H1 (cell line): Measurements from ENCODE around the gene NFASC. TPM values are rescaled to one million over a fixed set of nuclear protein-coding genes. Genes with fewer than 3 reads are reported as not detected.

Experiments used
- CTCF ChIA-PET: fragments of 300-600 bp; sonication (Branson Sonifier 250); formaldehyde crosslinking; loops from one replicate; lab custom pipeline; 2021; ENCODE audit not compliant: partially characterized antibody; lab: Charles Lee
- POLR2A ChIA-PET: fragments of 300-600 bp; sonication (Branson Sonifier 250); formaldehyde crosslinking; loops from one replicate; lab custom pipeline; 2021; ENCODE audit warnings: inconsistent platforms; ENCODE audit not compliant: partially characterized antibody; lab: Charles Lee
- DNase-seq, 2 experiments: peaks; one replicate each; pipeline versions ENCODE4 v3.0.0 to v3.0.0-alpha.2; 2010 to 2022; ENCODE audit warnings: low spot score in 2 of 2, low read depth in 1 of 2, mixed read lengths in 1 of 2
- FAIRE-seq: peaks from 2 replicates; lab custom pipeline; 2011; peaks lifted over from hg19 to GRCh38; lab: Jason Lieb, UNC
- H2AFZ ChIP-seq: 2 replicates; pipeline ENCODE4 v1.8.1; 2012; ENCODE audit warnings: low read length, inconsistent platforms
- H2AK5ac ChIP-seq: 2 replicates; pipeline ENCODE4 v1.6.1; 2013; ENCODE audit warnings: low read depth, low read length
- H2BK120ac ChIP-seq: replicated peaks from 2 replicates; pipeline ENCODE3; 2013; ENCODE audit warnings: low read depth, low read length, inconsistent platforms
- H2BK12ac ChIP-seq: 2 replicates; pipeline ENCODE4 v1.6.1; 2013; ENCODE audit warnings: low read depth, low read length
- H2BK15ac ChIP-seq: 2 replicates; pipeline ENCODE4 v1.6.1; 2013; ENCODE audit warnings: low read length
- H2BK20ac ChIP-seq: 2 replicates; pipeline ENCODE4 v1.6.1; 2013; ENCODE audit warnings: low read length
- H2BK5ac ChIP-seq: 2 replicates; pipeline ENCODE4 v1.6.1; 2013; ENCODE audit warnings: low read depth, low read length
- H3K14ac ChIP-seq: 2 replicates; pipeline ENCODE4 v1.6.1; 2013; ENCODE audit warnings: inconsistent platforms; ENCODE audit not compliant: insufficient read length
- H3K18ac ChIP-seq: 2 replicates; pipeline ENCODE4 v1.6.1; 2013; ENCODE audit warnings: low read length; ENCODE audit errors: extremely low read depth
- H3K23ac ChIP-seq: 2 replicates; pipeline ENCODE4 v1.6.1; 2013; ENCODE audit warnings: inconsistent platforms; ENCODE audit not compliant: insufficient read length
- H3K23me2 ChIP-seq: 2 replicates; pipeline ENCODE4 v1.6.1; 2013; ENCODE audit warnings: low read depth, low read length
- H3K27ac ChIP-seq: 2 replicates; pipeline ENCODE4 v1.6.1; 2011; ENCODE audit warnings: low read depth, low read length, inconsistent platforms
- H3K27me3 ChIP-seq, 4 experiments: replicated peaks in 1 of 4; 1 replicate in 1 of 4; 2 replicates in 3 of 4; pipeline versions ENCODE4 v1.6.1 to v1.8.1; 2011 to 2013; ENCODE audit warnings: low read length in 3 of 4, mild to moderate bottlenecking in 3 of 4, inconsistent platforms in 2 of 4, mixed read lengths in 2 of 4, moderate library complexity in 1 of 4; ENCODE audit not compliant: control insufficient read depth in 3 of 4, insufficient read depth in 3 of 4; ENCODE audit errors: extremely low read depth in 1 of 4
- H3K36me3 ChIP-seq, 4 experiments: 2 replicates each; pipeline versions ENCODE4 v1.6.1 to v1.8.1; 2011 to 2013; ENCODE audit warnings: mild to moderate bottlenecking in 4 of 4, low read length in 3 of 4, moderate library complexity in 2 of 4, control low read depth in 1 of 4, inconsistent platforms in 1 of 4; ENCODE audit not compliant: insufficient read depth in 4 of 4, control insufficient read depth in 2 of 4
- H3K4ac ChIP-seq: replicated peaks from 2 replicates; pipeline ENCODE3; 2013; ENCODE audit warnings: low read length, low read depth, mixed read lengths, inconsistent platforms; ENCODE audit not compliant: insufficient read length
- H3K4me1 ChIP-seq, 4 experiments: replicated peaks in 1 of 4; 1 replicate in 1 of 4; 2 replicates in 3 of 4; pipeline versions ENCODE4 v1.6.1 to v1.8.1; 2011 to 2013; ENCODE audit warnings: low read length in 3 of 4, inconsistent platforms in 2 of 4, mixed read lengths in 1 of 4; ENCODE audit not compliant: insufficient read depth in 4 of 4, control insufficient read depth in 3 of 4
- H3K4me2 ChIP-seq, 2 experiments: 2 replicates each; pipeline versions ENCODE4 v1.6.1 to v1.8.1; 2011 to 2013; ENCODE audit warnings: low read depth in 2 of 2, low read length in 2 of 2, control low read depth in 1 of 2, inconsistent platforms in 1 of 2, mild to moderate bottlenecking in 1 of 2; ENCODE audit not compliant: insufficient read depth in 1 of 2
- H3K4me3 ChIP-seq, 4 experiments: fragments of 200-600, 300-600 bp in 1 of 4; sonication (generic), shearing (Covaris generic), sonication (Bioruptor Twin) in 1 of 4; 2 replicates each; pipeline versions ENCODE4 v1.5.1 to v1.8.1; 2011 to 2016; ENCODE audit warnings: low read length in 4 of 4, low read depth in 3 of 4, control low read depth in 2 of 4, inconsistent platforms in 2 of 4, mild to moderate bottlenecking in 2 of 4, mixed read lengths in 1 of 4, moderate library complexity in 1 of 4; ENCODE audit not compliant: insufficient read depth in 2 of 4; ENCODE audit errors: extremely low read depth in 1 of 4
- H3K56ac ChIP-seq: replicated peaks from 2 replicates; pipeline ENCODE3; 2013; ENCODE audit warnings: low read depth, mild to moderate bottlenecking, mixed read lengths, low read length, inconsistent platforms; ENCODE audit not compliant: insufficient read length
- H3K79me1 ChIP-seq: 2 replicates; pipeline ENCODE4 v1.6.1; 2013; ENCODE audit warnings: low read depth, low read length, control low read depth
- H3K79me2 ChIP-seq, 2 experiments: 2 replicates each; pipeline versions ENCODE4 v1.6.1 to v1.8.1; 2012 to 2013; ENCODE audit warnings: low read length in 2 of 2, mild to moderate bottlenecking in 2 of 2, inconsistent platforms in 1 of 2; ENCODE audit not compliant: insufficient read depth in 2 of 2, control insufficient read depth in 1 of 2
- H3K9ac ChIP-seq, 4 experiments: replicated peaks in 1 of 4; 1 replicate in 1 of 4; 2 replicates in 3 of 4; pipeline versions ENCODE4 v1.6.1 to v1.8.1; 2011 to 2013; ENCODE audit warnings: low read depth in 3 of 4, low read length in 3 of 4, control low read depth in 2 of 4, mild to moderate bottlenecking in 2 of 4, moderate library complexity in 2 of 4, inconsistent platforms in 1 of 4; ENCODE audit errors: extremely low read depth in 1 of 4
- H3K9me3 ChIP-seq, 2 experiments: 2 replicates each; pipeline versions ENCODE4 v1.6.1 to v1.8.1; 2012 to 2013; ENCODE audit warnings: mild to moderate bottlenecking in 2 of 2, moderate library complexity in 2 of 2, control low read depth in 1 of 2, inconsistent platforms in 1 of 2, low read depth in 1 of 2, low read length in 1 of 2, mixed read lengths in 1 of 2; ENCODE audit not compliant: insufficient read depth in 2 of 2
- H4K20me1 ChIP-seq, 2 experiments: replicated peaks in 1 of 2; 2 replicates each; pipeline versions ENCODE3 to v1.8.1; 2011 to 2013; ENCODE audit warnings: inconsistent platforms in 2 of 2, low read length in 2 of 2, mild to moderate bottlenecking in 1 of 2; ENCODE audit not compliant: insufficient read depth in 2 of 2, control insufficient read depth in 1 of 2
- H4K5ac ChIP-seq: 2 replicates; pipeline ENCODE4 v1.6.1; 2013; ENCODE audit warnings: low read length, low read depth, mixed read lengths, inconsistent platforms; ENCODE audit not compliant: insufficient read length
- H4K8ac ChIP-seq: 2 replicates; pipeline ENCODE4 v1.8.0; 2013; ENCODE audit warnings: mild to moderate bottlenecking, moderate library complexity, low read length, inconsistent platforms; ENCODE audit not compliant: insufficient read depth; ENCODE audit errors: extremely low read depth
- H4K91ac ChIP-seq: replicated peaks from 2 replicates; pipeline ENCODE3; 2013; ENCODE audit warnings: low read length, mixed read lengths, inconsistent platforms; ENCODE audit not compliant: insufficient read length
- BCL11A ChIP-seq, 2 experiments: IDR thresholded peaks; one replicate each; pipeline ENCODE4 v1.6.1; 2011; ENCODE audit warnings: low read depth in 2 of 2, low read length in 2 of 2, mild to moderate bottlenecking in 2 of 2
- CHD2 ChIP-seq: IDR thresholded peaks from 2 replicates; pipeline ENCODE4 v1.6.1; 2012; ENCODE audit warnings: low read length, improper control_type of control experiment
- CREB1 ChIP-seq: IDR thresholded peaks from 2 replicates; pipeline ENCODE4 v1.6.1; 2012; ENCODE audit warnings: inconsistent platforms
- HDAC2 ChIP-seq, 2 experiments: fragments of 300-600 bp in 1 of 2; sonication (generic) in 1 of 2; IDR thresholded peaks; 2 replicates each; pipeline ENCODE4 v1.6.1; 2011 to 2012; ENCODE audit warnings: low read depth in 2 of 2, low read length in 2 of 2, mild to moderate bottlenecking in 2 of 2, moderate library complexity in 2 of 2, borderline replicate concordance in 1 of 2, inconsistent platforms in 1 of 2
- JUND ChIP-seq: IDR thresholded peaks from 2 replicates; pipeline ENCODE4 v1.6.1; 2011; ENCODE audit warnings: mild to moderate bottlenecking, improper control_type of control experiment, low read length
- RXRA ChIP-seq: IDR thresholded peaks from 2 replicates; pipeline ENCODE4 v1.6.1; 2011; ENCODE audit warnings: low read depth, mild to moderate bottlenecking, low read length, moderate library complexity; ENCODE audit not compliant: insufficient read depth
- SIX5 ChIP-seq: IDR thresholded peaks from 2 replicates; pipeline ENCODE4 v1.6.1; 2011; ENCODE audit warnings: mild to moderate bottlenecking, low read depth, low read length
- SP2 ChIP-seq: IDR thresholded peaks from 2 replicates; pipeline ENCODE4 v1.6.1; 2012; ENCODE audit warnings: mild to moderate bottlenecking, low read length, inconsistent platforms
- TCF12 ChIP-seq: IDR thresholded peaks from 2 replicates; pipeline ENCODE4 v1.6.1; 2011; ENCODE audit warnings: low read depth, mild to moderate bottlenecking, low read length
- TEAD4 ChIP-seq: IDR thresholded peaks from 2 replicates; pipeline ENCODE4 v1.6.1; 2012; ENCODE audit warnings: low read depth, low read length, inconsistent platforms, mixed read lengths
- WGBS, 2 experiments: shearing (Covaris generic) in 1 of 2; methylation state at CpG; one replicate each; pipeline versions ENCODE4 v1.1.6 to v1.1.7; 2013 to 2015; ENCODE audit warnings: low lambda C conversion rate in 2 of 2, mixed read lengths in 2 of 2, inconsistent platforms in 1 of 2, low coverage in 1 of 2, missing lambda C conversion rate in 1 of 2; ENCODE audit not compliant: insufficient replicate concordance in 2 of 2, insufficient coverage in 1 of 2, insufficient read length in 1 of 2; ENCODE audit errors: extremely low coverage in 1 of 2, missing lambda C conversion rate in 1 of 2; 5-methylcytosine and 5-hydroxymethylcytosine counted together
- polyA plus RNA-seq, 7 experiments: library from polyadenylated mRNA; depleted of rRNA in 3 of 7; stranded (reverse) in 5 of 7; unstranded in 2 of 7; fragments of >200 nt in 5 of 7; fragments of 200-250 nt in 2 of 7; gene quantifications; 1 replicate in 5 of 7; 2 replicates in 1 of 7; 4 replicates in 1 of 7; pipeline versions ENCODE4 v1.2.1 to v1.2.3, GENCODE V29; 2011 to 2013; ENCODE audit warnings: missing spikeins in 2 of 7, mixed read lengths in 2 of 7
- total RNA-seq: library from RNA; stranded (reverse); fragmentation: NEBNext Ultra II Directional; extraction: Animal tissue kit (Norgen Biotek cat#: 25700); gene quantifications from 2 replicates; pipeline ENCODE4 v1.2.1, GENCODE V29; 2021
- TF ChIP-seq, protein P1 (sequence below), 3 experiments: IDR thresholded peaks; 1 replicate in 2 of 3; 2 replicates in 1 of 3; pipeline versions ENCODE4 v1.5.1 to v1.6.1; 2011; ENCODE audit warnings: low read length in 3 of 3, mild to moderate bottlenecking in 3 of 3, inconsistent platforms in 2 of 3, low read depth in 1 of 3, moderate library complexity in 1 of 3; ENCODE audit not compliant: insufficient read depth in 1 of 3; ENCODE audit errors: control extremely low read depth in 1 of 3

Gene NFASC
- total and polyA plus RNA-seq, 2 of the 8 experiments (the other 6 are each of a cell fraction or from before 2014, with no cell fraction given) = 5.0 to 15.2 TPM

DNA sequence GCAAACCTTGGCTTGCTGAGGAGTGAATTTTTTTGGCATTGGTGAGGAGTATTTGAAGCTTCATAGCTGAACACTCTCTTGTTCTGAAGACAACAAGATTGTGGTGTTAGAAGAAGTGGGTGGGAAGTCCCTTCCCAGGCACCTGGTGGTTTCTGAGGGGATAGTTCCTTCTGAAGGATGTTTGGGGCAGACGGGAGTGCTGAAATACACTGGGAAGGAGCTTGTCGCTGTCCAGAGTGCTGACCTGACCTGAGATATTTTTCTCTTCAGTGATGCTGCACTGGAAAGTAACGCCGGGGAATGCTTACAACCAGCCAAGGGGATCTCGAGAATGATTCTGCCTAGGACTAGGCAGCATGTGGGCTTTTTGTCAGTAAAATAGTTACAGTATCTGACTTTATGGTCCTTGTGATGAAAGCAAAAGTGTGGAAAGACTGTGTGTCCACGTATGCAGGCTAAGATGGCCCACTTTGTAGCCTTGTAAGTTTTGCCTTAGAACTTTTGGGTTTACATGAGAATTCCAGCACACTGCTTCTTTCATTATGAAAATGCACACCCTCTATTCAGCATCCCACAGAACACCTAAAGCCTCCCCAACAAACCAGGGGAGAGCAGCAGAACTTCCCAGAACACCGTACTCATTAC is 33.1 kb upstream of the NFASC start:
- Histone ChIP-seq H3K79me2 (no peaks in the 10 kb centered on the region), H3K27me3 (no peaks in the 10 kb centered on the region), H2BK15ac (no peak overlapping the region), H3K27ac (no peak overlapping the region), H2BK5ac (no peak overlapping the region), H4K8ac (no peak overlapping the region), H3K23me2 (no peaks in the 10 kb centered on the region), H2BK20ac (no peak overlapping the region), H3K56ac (no peak overlapping the region), H3K9ac (no peak overlapping the region), H4K91ac (no peak overlapping the region), H3K23ac (no peak overlapping the region), H3K14ac (no peak overlapping the region), H3K4me3 (no peak overlapping the region), H3K79me1 (no peaks in the 10 kb centered on the region; the same call in 1 of the 2 replicates), H3K4me1 (peaks cover 2 to 14% (median 4%) of the 10 kb centered on the region in 4 experiments; a peak in 4 of 7 replicates), H2AFZ (no peak overlapping the region), H3K18ac (no peak overlapping the region), H2BK12ac (no peak overlapping the region), H2BK120ac (no peak overlapping the region), H2AK5ac (no peak overlapping the region), H3K4ac (no peak overlapping the region), H4K20me1 (peaks cover 3 to 5% of the 10 kb centered on the region in 2 experiments), H3K4me2 (no peak overlapping the region), H3K9me3 (no peaks in the 10 kb centered on the region), H4K5ac (no peak overlapping the region), H3K36me3 (no peaks in the 10 kb centered on the region)
- CTCF ChIA-PET = interaction anchor here (0.8 to 24.6 kb wide), 15 partner anchors 8 to 277 kb away, joined by 3 to 361 read pairs (median 5); no protein-coding TSS in a partner anchor
- DNase-seq (peak in 1 of 2 experiments; percentile 87), FAIRE-seq (peak; percentile 97)
- WGBS, 2 experiments = 59% methylated on average over 7 of the region's 7 CpGs; no CpG with 5 or more reads in 1 of the 2 experiments
- POLR2A ChIA-PET = no interaction called here
- TF ChIP-seq TEAD4 (peak; percentile 38; the same call in 1 of the 2 replicates), JUND (no peak), CHD2 (no peak), TCF12 (0 out of 2 replicates have a peak, but pooled peaks have one; percentile 27), SIX5 (no peak), HDAC2 (IDR thresholded peaks at IDR 0.05; ENCODE audit: borderline replicate concordance in 1 of 2, low read depth in 2 of 2, low read length in 2 of 2) (no peak), RXRA (no peak), BCL11A (IDR thresholded peaks at IDR 0.05; ENCODE audit: low read depth in 2 of 2, low read length in 2 of 2) (no peak), CREB1 (peak; percentile 31; the same call in 1 of the 2 replicates), SP2 (no peak)
- TF ChIP-seq, protein P1, sequence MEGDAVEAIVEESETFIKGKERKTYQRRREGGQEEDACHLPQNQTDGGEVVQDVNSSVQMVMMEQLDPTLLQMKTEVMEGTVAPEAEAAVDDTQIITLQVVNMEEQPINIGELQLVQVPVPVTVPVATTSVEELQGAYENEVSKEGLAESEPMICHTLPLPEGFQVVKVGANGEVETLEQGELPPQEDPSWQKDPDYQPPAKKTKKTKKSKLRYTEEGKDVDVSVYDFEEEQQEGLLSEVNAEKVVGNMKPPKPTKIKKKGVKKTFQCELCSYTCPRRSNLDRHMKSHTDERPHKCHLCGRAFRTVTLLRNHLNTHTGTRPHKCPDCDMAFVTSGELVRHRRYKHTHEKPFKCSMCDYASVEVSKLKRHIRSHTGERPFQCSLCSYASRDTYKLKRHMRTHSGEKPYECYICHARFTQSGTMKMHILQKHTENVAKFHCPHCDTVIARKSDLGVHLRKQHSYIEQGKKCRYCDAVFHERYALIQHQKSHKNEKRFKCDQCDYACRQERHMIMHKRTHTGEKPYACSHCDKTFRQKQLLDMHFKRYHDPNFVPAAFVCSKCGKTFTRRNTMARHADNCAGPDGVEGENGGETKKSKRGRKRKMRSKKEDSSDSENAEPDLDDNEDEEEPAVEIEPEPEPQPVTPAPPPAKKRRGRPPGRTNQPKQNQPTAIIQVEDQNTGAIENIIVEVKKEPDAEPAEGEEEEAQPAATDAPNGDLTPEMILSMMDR (IDR thresholded peaks at IDR 0.05; ENCODE audit: control extremely low read depth in 1 of 3, insufficient read depth in 1 of 3, low read depth in 1 of 3, low read length in 3 of 3) = peak; percentile 2 to 35 (median 10); a peak in 3 of 4 replicates
